Measurements from ENCODE around the gene ACTN1.

DNA sequence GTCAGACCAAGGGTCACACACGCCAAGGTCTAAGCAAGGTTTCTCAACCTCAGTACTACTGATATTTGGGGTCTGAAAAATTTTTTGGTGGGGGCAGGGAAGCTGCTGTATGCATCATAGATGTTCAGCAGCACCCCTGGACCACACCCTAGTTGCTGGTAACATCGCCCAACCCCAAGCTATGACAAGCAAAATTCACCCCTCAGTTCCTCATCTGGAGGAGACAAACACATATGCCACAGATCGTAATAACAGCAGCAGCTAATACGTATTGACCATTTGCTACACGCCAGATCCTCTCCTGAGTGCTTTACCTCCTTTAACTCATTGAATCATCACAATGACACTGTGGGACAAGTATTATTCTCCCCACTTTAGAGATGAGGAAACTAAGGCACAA, 46.4 kb downstream of the ACTN1 start:
- TF ChIP-seq, protein P1, sequence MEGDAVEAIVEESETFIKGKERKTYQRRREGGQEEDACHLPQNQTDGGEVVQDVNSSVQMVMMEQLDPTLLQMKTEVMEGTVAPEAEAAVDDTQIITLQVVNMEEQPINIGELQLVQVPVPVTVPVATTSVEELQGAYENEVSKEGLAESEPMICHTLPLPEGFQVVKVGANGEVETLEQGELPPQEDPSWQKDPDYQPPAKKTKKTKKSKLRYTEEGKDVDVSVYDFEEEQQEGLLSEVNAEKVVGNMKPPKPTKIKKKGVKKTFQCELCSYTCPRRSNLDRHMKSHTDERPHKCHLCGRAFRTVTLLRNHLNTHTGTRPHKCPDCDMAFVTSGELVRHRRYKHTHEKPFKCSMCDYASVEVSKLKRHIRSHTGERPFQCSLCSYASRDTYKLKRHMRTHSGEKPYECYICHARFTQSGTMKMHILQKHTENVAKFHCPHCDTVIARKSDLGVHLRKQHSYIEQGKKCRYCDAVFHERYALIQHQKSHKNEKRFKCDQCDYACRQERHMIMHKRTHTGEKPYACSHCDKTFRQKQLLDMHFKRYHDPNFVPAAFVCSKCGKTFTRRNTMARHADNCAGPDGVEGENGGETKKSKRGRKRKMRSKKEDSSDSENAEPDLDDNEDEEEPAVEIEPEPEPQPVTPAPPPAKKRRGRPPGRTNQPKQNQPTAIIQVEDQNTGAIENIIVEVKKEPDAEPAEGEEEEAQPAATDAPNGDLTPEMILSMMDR (conservative IDR thresholded peaks at IDR 0.05): no peak
- no peak for TF ChIP-seq ZFX (IDR thresholded peaks at IDR 0.05)
